HG02610 (cell line): ENCODE measurements around the gene HMG20B.
"Not testable (repeated sequence)": the region's sequence is repeated elsewhere in the genome, so short reads cannot be mapped to it uniquely, and the experiment has no call there.

Experiments used
- ATAC-seq: cut with Tn5 transposase; IDR thresholded peaks from one replicate; pipeline ENCODE4 v1.9.1; 2021; ENCODE audit warnings: mild to moderate bottlenecking, moderate library complexity; ENCODE audit not compliant: unreplicated experiment

The HMG20B gene

DNA sequence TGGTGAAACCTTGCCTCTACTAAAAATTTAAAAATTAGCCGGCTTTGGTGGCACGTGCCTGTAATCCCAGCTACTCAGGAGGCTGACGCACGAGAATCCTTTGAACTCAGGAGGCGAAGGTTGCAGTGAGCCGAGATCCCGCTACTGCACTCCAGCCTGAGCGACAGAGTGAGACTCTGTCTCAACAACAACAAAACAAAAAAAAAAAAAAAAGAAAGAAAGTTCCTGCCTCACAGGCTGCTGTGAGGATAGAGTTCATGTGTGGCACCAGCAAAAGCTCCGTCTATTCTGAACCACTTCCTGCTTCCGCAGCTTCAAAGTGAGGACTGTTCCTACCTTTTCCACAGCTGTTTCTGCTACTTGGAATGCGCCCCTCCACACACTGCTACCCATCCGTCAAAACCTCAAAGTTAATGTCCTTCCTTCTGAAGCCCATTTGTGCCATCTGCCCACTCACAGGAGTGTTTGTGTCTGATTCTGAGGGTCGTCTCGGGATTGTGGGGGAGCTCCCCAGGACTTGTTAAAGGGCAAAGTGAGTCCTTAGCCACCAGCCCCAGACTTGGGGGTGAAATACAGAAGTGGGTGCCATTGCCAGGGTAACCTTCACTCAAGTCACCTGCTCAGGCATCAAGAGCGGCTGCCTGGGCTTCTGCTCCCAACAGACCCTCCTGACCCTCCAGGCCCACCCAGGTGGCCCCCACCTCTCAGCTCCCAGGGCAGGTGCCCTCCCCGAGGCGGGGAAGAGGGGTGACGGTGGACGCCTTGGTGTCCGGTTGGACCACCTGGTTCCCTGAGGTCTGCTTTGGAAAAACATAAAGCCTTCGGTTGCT lies 18.3 kb upstream of the HMG20B start:
- ATAC-seq: no peak

DNA sequence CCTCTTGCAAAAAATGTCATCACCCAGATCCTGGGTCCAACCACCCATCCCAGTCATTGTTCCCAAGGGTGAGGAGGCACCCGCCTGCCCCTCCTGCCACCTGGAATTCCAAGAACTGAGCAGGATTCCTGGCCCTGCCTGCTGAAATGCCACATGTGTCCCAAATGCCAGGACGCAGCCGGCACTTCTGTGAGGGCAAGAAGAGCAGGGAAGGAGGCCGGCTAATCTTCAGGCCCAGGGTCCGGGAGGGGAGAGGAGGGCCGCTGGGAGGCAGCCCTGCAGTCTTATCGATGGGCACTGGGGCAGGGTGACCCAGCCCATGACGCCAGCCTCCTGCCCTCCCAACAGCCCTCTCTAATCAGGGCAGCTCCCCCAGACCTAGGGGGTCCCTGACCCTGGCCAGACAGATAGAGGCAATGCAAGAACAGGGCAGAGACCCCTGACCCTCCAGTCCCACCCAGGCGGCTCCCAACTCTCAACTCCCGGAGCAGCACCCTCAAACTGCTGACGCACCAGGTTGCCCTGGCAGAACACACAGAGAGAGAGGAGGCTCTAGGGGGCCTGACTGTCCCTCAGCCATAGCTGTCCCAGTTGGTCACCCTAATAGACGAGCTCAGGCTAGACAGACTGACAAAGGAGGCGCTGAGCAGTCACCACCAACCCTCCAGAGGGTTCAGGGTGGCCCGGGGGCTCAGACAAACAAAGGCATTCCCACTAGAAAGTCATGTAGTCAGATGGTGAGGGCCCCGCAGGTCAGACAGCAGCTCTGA lies 16.9 kb upstream of the HMG20B start:
- ATAC-seq: no peak

DNA sequence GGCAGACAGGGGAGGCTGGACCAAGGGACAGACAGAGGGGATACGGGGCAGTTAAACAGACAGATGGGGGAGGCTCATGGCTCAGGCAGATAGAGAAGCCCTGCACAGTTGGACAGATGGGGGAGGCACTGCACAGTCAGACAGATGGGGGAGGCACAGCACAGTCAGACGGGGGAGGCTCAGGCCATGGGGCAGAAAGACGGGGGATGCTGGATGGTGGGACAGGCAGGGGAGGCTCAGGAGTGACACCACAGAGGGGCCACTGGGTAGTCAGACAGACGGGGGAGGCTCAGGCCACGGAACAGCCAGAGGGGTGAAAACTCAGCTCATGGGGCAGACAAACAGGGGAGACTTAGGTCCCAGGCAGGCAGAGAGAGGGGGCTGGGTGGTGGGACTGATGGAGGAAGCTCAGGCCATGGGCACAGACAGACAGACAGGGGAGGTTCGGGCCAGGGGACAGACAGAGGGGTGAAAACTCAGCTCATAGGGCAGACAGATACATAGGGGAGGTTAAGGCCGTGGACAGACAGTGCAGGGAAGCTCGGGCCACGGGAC lies 16.2 kb upstream of the HMG20B start:
- ATAC-seq: no peak

DNA sequence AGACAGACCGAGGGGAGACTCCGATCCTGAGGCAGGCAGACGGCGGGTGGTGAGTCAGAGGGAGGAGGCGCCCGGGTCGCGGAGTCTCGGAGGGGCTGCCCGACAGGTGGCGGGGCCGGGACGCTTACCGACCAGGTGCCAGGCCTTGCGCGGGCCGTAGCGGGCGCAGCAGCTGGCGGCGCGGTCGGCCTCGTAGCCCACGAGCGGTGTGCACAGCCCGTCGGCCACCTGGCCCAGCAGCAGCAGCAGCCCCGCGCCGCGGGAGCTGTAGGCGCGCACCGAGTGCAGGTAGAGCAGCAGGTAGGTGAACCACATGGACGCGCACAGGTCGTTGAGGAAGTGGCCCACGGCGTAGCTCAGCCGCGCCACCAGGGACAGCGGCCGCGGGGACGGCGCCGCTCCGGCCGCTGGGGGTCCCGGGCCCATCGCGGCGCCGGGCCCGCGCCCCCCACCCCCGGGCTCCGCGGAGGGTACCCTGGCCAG lies 15.7 kb upstream of the HMG20B start:
- ATAC-seq: peak; percentile 18

DNA sequence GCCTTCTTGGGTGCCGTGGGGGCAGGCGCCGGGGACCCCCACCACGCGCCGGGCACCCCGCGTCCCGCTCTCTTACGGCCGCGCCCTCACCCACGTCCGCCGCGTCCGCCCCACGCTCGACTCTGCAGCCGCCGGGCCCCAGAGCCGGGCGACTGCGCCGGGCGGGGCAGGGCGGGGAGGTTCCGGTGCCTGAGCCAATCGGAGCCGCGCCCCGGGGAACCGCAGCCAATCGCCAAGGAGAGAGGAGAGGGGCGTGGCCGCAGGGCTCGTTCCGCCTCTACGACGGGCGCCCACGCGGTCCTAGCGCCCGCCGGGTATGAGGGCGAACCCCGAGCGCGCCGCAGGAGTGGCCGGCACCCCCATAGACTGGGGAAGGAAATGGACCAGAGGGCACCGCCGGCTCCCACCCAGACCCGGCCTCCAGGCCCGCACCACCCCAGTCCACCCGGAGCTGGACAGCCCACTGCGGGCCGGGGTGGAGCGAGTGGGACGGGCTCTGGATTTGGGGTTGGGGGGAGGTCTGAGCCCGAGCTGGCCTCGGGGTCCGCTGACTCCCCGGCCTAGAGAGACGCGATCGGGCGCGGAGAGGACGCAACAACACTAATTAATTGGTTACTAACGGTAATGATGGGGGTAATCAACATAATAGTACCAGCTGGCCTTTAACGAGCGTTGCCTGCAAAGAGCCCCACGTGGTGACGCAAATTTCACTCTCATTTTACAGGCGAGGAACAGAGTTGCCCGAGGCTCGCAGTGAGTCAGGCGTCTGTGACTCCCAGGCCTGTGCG lies 15.1 kb upstream of the HMG20B start, which contains the start of gene MFSD12:
Gene MFSD12, minus strand, starts transcription at position 126 of the 788 bp plus-strand sequence. CDS start 183 bp downstream, outside the sequence.
- peak; percentile 85 for ATAC-seq

DNA sequence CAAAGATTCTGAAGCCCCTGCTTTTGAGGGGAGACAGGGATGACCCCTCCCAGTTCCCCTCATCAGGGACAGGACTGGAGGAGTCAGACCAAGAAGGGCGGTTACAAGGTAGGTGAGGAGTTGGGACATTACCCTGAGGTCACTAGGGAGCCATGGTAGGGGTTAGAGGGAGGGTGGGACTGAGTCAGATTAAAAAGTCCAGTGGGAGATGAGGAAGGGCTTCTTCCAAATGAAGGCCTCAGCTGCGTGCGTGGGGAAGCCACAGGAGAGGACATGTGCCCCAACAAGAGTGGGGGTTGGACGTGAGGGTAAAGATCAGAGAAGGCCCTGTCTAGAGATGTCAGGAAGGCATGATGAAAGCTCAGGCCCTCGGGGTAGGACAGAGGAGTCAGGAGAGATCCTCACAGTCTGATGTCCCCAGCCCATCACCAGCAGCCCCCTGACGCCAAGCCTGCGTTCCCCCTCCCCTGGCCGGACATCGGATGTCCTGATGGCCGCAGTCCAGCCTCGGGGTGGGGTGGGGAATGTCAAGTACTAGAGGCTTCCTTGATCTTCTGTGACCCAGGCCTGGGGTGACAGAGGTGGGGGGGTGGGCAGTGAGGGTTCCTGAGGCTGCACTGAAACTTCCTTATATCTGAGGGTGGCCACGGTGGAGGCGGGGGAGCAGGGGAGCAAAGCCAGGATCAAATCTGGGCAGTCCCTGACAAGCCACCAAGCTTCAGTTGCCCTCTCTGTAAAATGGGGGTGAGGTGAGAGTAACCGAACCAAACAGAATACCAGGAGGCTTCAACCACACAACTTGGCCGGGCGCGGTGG lies 8.8 kb upstream of the HMG20B start:
- ATAC-seq: no peak

DNA sequence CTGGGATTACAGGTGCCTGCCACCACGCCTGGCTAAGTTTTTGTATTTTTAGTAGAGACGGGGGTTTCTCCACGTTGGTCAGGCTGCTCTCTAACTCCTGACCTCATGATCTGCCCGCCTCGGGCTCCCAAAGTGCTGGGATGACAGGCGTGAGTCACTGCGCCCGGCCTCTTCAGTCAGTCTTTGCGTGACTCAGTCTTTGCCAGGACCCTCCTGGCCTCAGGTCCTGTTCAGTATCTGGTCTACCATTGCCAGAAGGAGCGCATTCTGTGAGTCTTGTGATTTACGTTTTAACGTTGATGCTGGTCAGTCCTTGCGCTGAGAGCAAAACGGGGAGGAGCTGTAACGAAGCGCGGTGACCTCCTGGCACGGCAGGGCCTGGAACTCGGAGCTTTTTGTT lies 7.6 kb upstream of the HMG20B start:
- no peak for ATAC-seq

DNA sequence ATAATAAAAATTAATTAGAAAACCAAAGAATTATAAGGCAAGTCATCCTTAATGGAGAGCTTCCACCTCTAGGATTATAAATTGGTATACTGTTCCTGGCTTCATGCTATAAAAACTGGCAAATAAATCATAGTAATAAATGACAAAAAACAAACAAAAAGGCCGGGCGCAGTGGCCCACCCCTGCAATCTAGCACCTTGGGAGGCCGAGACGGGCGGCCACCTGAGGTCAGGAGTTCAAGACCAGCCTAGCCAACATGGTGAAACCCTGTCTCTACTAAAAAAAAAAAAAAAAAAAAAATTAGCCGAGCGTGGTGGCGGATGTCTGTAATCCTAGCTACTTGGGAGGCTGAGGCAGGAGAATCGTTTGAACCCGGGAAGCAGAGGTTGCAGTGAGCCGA lies 2.7 kb upstream of the HMG20B start:
- ATAC-seq: not testable (repeated sequence)

DNA sequence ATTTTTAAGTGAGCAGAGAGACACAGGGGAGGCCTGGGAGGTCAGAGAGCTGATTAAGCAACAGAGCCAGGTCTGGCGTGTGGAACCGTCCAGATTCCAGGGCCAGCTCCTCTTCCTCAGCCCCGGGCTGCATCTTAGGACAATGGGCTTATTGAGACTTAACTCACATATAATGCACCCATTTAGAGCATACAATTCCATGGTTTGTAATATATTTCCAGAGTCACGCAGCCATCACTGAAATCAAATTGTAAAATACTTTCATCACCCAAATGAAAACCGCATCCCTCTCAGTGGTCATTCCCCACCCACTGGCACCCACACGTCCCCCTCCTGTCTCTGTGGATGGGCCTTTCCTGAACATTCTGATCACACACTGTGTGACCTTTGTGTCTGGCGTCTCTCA lies 2.1 kb upstream of the HMG20B start:
- ATAC-seq: no peak

DNA sequence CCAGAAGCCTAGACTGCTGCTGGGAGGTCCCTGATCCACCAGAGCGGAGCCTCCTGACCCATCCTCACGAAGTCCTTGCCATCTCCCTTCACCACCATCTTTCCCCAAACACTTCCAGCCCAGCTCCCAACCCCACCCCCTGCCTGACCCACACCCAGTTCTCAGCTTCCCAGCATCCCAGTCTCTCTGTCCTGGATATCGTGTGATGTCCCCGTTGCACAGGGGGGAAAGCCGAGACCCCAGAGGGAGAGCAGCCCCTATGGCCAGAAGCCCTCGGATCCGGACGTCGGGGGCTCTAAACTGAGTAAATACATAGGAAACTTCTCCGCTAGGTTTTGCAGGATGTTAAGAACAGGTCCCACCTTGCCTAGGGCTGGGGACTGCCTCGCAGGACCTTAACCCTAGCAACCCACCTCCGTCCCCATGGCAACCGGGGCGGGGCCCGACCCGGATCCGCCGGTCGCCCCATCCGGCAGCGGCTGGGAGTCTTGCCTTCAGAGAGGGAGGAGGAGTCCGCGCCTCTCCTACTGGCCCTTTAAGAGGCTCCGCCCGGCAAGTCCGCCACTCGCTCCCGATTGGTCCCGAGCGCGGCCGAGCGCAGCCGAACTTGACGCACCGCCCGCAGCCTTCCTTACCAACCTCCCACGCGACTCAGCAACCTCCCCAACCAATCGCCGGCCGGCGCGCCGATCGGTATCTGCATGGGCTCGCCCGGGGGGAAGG lies 451 bp upstream of the HMG20B start:
- ATAC-seq: peak; percentile 95

DNA sequence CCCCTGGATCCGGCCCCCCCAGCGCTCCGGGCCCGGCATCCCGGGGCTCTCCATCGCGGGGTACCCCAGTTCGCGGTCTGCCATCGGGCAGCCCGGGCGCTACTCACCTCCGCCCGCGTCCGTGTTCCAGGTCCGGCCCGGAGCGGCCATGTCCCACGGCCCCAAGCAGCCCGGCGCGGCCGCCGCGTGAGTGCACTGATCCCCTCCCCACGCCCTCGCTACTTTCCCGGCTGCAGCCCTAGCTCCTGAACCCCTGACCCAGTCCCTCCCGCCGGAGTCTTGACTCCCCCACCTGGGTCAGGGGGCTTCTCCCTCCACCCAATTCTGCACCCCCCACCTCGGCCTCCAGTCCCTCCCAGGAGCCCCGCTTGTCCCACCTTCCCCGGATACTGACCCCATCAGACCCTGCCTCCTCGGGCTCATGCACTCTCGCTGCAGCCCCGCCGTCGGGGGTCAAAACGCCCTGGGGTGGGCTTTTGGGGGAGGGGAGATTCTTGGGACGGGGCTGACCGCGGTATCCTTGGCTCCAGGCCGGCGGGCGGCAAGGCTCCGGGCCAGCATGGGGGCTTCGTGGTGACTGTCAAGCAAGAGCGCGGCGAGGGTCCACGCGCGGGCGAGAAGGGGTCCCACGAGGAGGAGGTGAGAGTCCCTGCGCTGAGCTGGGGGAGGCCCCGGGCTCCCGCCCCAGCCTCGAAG lies 566 bp downstream of the HMG20B start:
- ATAC-seq: no peak

DNA sequence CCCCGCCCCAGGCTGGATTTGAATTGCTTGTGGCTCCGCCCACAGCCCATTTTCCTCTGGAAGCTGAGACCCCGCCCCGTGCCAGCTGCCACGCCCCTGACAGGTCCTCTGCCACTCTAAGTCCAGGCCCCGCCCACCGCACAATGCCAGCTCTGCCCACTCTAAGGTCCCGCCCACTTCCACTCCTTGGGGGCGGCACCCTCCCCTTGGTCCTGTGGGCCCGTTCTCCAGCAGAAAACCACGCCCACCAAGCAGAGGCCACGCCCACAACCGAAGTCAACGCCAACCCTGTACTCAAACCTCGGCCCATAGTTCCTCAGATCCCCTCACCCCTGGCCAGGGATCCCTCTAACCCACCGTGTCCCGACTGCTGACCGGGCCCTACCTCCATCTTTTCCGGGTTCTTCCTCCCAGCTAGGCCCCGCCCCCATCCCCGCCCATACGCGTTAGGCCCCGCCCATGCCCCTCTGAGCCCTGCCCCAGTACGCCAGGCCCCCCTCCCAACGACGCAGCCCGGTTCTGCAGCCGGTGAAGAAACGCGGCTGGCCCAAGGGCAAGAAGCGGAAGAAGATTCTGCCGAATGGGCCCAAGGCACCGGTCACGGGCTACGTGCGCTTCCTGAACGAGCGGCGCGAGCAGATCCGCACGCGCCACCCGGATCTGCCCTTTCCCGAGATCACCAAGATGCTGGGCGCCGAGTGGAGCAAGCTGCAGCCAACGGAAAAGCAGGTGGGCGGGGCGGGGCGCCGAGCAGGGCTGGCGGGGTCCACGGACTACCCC lies 1.3 kb downstream of the HMG20B start:
- ATAC-seq: no peak

DNA sequence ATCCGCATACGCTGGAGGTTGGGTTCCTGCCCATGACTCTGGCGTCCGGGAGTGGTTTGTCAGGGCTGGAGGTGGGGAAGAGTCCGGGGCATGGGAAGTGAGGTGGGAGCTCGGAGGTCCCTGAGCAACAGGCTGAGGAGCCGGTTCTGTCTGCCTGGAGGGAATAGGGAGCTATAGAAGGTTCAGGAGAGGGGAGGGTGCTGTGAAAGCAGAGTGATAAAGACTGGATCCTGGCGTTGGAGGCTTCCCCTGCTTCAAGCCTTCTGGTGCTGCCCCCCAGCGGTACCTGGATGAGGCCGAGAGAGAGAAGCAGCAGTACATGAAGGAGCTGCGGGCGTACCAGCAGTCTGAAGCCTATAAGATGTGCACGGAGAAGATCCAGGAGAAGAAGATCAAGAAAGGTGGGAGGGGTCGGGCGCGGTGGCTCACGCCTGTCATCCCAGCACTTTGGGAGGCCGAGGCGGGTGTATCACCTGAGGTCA lies 2.6 kb downstream of the HMG20B start:
- no peak for ATAC-seq

DNA sequence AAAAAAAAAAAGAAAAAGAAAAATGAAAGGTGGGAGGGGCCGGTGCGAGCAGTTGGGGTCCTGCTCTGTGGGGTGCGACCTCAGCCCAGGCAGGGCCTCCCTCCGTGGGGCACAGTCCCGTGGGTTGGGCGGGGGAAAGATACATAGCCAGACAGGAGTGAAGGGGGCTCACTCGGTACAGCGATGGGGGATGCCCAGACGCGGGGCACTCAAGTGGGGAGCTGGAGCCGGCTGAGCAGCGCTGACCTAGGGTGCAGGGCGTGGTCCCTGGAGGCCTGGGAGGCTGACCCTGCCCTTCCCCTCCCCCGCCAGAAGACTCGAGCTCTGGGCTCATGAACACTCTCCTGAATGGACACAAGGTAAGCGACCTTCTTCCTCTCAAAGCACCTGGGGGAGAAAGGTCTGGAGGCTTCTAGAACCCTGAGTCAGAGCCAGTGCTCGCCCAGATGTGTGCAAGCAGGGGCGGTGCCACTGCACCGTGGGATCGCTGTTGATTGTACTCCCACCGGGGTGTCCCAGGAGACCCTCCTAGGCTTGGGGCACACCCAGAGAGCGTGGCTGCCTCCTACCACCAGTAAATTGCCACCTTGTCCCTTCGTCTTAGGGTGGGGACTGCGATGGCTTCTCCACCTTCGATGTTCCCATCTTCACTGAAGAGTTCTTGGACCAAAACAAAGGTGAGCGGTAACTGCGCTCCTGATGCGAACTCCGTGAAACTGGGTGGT lies 3.4 kb downstream of the HMG20B start:
- no peak for ATAC-seq

DNA sequence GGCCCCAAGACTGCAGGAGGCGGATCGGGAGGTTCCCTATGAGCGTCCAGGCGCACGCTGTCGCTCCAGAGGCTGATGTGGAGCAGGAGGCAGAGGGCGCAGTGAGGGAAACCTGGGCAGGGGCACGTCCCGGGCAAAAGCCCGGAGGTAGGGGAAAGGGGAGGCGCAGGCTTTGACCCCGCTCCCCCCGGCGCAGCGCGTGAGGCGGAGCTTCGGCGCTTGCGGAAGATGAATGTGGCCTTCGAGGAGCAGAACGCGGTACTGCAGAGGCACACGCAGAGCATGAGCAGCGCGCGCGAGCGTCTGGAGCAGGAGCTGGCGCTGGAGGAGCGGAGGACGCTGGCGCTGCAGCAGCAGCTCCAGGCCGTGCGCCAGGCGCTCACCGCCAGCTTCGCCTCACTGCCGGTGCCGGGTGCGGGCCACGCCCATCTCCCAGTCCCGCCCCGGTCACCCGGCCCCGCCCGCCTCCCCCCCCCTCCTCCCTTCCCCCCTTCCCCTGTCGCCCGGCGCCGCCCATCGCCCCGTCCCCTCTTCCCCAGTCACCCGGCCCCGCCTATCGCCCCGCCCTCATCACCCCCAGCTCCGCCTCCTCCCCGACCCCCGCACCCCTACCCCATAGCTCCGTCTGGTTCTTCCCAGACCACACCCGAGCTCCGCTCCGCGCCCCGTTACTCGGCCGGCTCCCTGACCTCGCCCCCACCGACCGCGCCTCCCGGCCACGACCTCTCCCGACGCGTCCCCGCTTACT lies 4.1 kb downstream of the HMG20B start:
- ATAC-seq: no peak

DNA sequence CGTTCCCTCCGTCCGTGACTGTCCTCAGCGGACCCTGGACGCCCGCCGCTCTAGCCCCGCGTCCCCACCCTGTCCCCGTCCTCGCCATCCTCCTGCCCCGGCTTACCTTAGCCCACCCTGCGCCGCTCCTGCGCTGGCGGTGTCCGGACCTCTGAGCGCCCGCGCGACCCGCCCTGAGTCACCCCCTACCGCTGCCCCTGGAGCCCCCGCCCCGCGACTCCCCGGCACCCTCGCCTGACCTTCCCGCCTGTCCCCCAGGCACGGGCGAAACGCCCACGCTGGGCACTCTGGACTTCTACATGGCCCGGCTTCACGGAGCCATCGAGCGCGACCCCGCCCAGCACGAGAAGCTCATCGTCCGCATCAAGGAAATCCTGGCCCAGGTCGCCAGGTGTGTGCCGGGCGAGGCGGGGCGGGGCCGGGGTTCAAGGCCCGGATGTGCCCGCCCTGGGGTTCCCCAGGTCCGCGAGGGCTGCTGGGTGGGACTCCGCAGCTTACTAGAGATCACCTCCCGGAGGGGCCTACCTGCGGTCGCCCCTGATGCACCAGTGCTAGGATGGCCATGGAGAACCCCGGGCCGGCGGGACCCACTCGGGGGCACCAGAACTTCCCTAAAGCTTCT lies 5.1 kb downstream of the HMG20B start:
- ATAC-seq: no peak
